Stimulated activated CD8-positive, alpha-beta memory T cell treated with anti-CD3 and anti-CD28 coated beads, Interleukin-15, amount 100 ng/mL, for 1 hour (primary cell): Measurements from ENCODE around the gene PRL.

Source experiments
- DNase-seq: peaks from one replicate; pipeline ENCODE4 v3.0.0-alpha.2; 2020; ENCODE audit warnings: low read depth

Gene PRL

GRCh38 chr6:22294301-22294700, 2.5 kb downstream of the PRL start:
- no peak for DNase-seq

GRCh38 chr6:22290045-22290444, 6.8 kb downstream of the PRL start:
- DNase-seq, result no peak

GRCh38 chr6:22288721-22289120, 8.1 kb downstream of the PRL start:
- DNase-seq, result no peak

GRCh38 chr6:22284666-22285065, 12.2 kb downstream of the PRL start:
- DNase-seq, result no peak

- DNase-seq, result no peak
These were observed 15.3 kb downstream of the PRL start for GRCh38 chr6:22281341-22282085.

- no peak for DNase-seq
These were observed 17.4 kb downstream of the PRL start for GRCh38 chr6:22279427-22279826.

- DNase-seq, result no peak
These were observed 25.8 kb downstream of the PRL start for GRCh38 chr6:22271081-22271480.

- no peak for DNase-seq
These were observed 33.1 kb downstream of the PRL start for GRCh38 chr6:22263748-22264147.

GRCh38 chr6:22254886-22255285, 42.0 kb downstream of the PRL start:
- DNase-seq, result no peak

GRCh38 chr6:22253955-22254655, 42.7 kb downstream of the PRL start:
- DNase-seq, result no peak

- DNase-seq, result no peak
These were observed 45.5 kb downstream of the PRL start for GRCh38 chr6:22251348-22251747.

GRCh38 chr6:22250486-22250885, 46.4 kb downstream of the PRL start:
- no peak for DNase-seq

GRCh38 chr6:22249711-22250350, 47.0 kb downstream of the PRL start:
- no peak for DNase-seq

- no peak for DNase-seq
These were observed 48.1 kb downstream of the PRL start for GRCh38 chr6:22248513-22249308.

- no peak for DNase-seq
These were observed 48.8 kb downstream of the PRL start for GRCh38 chr6:22247916-22248482.

GRCh38 chr6:22240025-22240424, 56.8 kb downstream of the PRL start:
- DNase-seq, result no peak

- DNase-seq, result no peak
These were observed 57.4 kb downstream of the PRL start for GRCh38 chr6:22239261-22239921.

- no peak for DNase-seq
These were observed 58.0 kb downstream of the PRL start for GRCh38 chr6:22238861-22239260.

- no peak for DNase-seq
These were observed 59.3 kb downstream of the PRL start for GRCh38 chr6:22237526-22237925.
